Left ventricle myocardium inferior (tissue), 1 donor: ENCODE results near the gene CLTCL1. TPM values are rescaled to one million over a fixed set of nuclear protein-coding genes. Genes with fewer than 3 reads are reported as not detected.

Experiments
- DNase-seq: peaks from one replicate; pipeline ENCODE4 v3.0.0-alpha.2; 2020
- H3K27ac ChIP-seq: fragments of 200-600 bp; replicated peaks from 2 replicates; pipeline ENCODE4 v1.8.0; 2021
- H3K27me3 ChIP-seq: fragments of 200-600 bp; 2 replicates; pipeline ENCODE4 v1.8.0; 2021; ENCODE audit warnings: low read depth
- H3K36me3 ChIP-seq: fragments of 200-600 bp; 2 replicates; pipeline ENCODE4 v1.8.0; 2021
- H3K4me1 ChIP-seq: fragments of 200-600 bp; 2 replicates; pipeline ENCODE4 v1.8.0; 2021
- H3K4me3 ChIP-seq: fragments of 200-600 bp; 2 replicates; pipeline ENCODE4 v1.8.0; 2021; ENCODE audit warnings: mild to moderate bottlenecking, moderate library complexity
- H3K9me3 ChIP-seq: fragments of 200-600 bp; replicated peaks from 2 replicates; pipeline ENCODE4 v1.8.0; 2021
- intact Hi-C: fragments of 100-400 bp; cut with micrococcal nuclease; formaldehyde crosslinking; loops from one replicate; pipeline ENCODE4 v1.11.0; 2022
- total RNA-seq: library from RNA; stranded (reverse); fragmentation: NEBNext Ultra II Directional; extraction: Animal tissue kit (Norgen Biotek cat#: 25700); gene quantifications from one replicate; pipeline ENCODE4 v1.2.1, GENCODE V29; 2021
- TF ChIP-seq, protein P1 (sequence below): fragments of 200-600 bp; IDR thresholded peaks from 2 replicates; pipeline ENCODE4 v1.8.0; 2021; ENCODE audit warnings: antibody characterized with exemption, mild to moderate bottlenecking, borderline replicate concordance
- donor health status: DM: no; HTN: yes; CAD: no; lungs with severe emphysema.

CLTCL1 gene
- total RNA-seq, 1 donor from 2014 or later, result 9.4 TPM

DNA sequence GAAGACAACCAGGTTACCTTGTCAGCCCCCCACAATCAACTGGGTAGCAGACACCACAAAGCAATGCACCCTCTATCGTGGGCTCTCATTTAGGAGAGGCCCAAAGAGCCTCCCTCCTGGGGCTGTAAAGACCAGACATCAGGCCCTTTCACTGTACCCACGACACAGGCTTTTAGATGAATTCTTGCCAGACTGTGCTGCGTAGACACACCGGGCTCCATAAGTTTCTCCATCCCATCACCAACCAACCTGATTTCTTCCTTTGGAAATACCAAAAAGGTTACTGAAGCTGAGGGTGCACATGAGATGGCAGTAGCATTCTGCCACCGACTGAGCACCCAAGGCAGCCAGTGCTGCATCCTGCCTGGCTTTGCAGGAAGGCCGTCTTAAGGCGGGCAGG is 66.5 kb downstream of the CLTCL1 start:
- Histone ChIP-seq H3K36me3 (peaks cover 55% of the 10 kb centered on the region), H3K4me3 (no peak overlapping the region), H3K27ac (no peak overlapping the region), H3K9me3 (no peaks in the 10 kb centered on the region), H3K4me1 (peaks cover 17% of the 10 kb centered on the region), H3K27me3 (no peaks in the 10 kb centered on the region)
- intact Hi-C loops, result no loop called here
- no peak for DNase-seq
- TF ChIP-seq, protein P1, sequence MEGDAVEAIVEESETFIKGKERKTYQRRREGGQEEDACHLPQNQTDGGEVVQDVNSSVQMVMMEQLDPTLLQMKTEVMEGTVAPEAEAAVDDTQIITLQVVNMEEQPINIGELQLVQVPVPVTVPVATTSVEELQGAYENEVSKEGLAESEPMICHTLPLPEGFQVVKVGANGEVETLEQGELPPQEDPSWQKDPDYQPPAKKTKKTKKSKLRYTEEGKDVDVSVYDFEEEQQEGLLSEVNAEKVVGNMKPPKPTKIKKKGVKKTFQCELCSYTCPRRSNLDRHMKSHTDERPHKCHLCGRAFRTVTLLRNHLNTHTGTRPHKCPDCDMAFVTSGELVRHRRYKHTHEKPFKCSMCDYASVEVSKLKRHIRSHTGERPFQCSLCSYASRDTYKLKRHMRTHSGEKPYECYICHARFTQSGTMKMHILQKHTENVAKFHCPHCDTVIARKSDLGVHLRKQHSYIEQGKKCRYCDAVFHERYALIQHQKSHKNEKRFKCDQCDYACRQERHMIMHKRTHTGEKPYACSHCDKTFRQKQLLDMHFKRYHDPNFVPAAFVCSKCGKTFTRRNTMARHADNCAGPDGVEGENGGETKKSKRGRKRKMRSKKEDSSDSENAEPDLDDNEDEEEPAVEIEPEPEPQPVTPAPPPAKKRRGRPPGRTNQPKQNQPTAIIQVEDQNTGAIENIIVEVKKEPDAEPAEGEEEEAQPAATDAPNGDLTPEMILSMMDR, result no peak

- peaks cover 55% of the 10 kb centered on the region for H3K36me3 ChIP-seq
- no peak overlapping the region for H3K27ac ChIP-seq
- H3K4me3 ChIP-seq, result no peak overlapping the region
- peaks cover 20% of the 10 kb centered on the region for H3K4me1 ChIP-seq
- H3K9me3 ChIP-seq, result no peaks in the 10 kb centered on the region
- intact Hi-C loops, result no loop called here
- TF ChIP-seq, protein P1, result no peak
- H3K27me3 ChIP-seq, result no peaks in the 10 kb centered on the region
- no peak for DNase-seq
These were observed 67.0 kb downstream of the CLTCL1 start for GRCh38 chr22:19224557-19224956.

GRCh38 chr22:19223617-19224016 is 67.9 kb downstream of the CLTCL1 start:
- TF ChIP-seq, protein P1, result no peak
- no peaks in the 10 kb centered on the region for H3K27me3 ChIP-seq
- intact Hi-C loops, result no loop called here

DNA sequence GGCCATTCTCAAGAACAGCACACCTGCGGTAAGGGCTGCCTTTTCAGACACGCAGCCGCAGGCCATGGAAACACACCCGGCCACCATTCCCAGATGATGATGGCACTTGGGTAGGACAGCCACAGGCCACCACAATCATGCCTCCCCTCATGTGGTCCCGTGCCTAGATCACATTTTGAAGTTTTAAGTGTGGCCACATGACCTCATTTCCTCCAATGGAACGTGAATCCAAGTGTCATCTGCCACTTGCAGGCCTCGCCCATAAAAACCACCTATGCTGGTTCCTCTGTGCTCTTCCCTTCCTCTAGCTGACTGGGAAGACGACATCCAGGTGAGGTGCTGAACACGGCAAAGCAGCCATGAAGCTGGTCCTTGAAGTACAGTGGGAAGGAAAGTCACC is 68.4 kb downstream of the CLTCL1 start:
- Histone ChIP-seq H3K27ac (no peak overlapping the region), H3K4me1 (peaks cover 25% of the 10 kb centered on the region), H3K9me3 (no peaks in the 10 kb centered on the region), H3K36me3 (peaks cover 54% of the 10 kb centered on the region), H3K4me3 (no peak overlapping the region), H3K27me3 (no peaks in the 10 kb centered on the region)
- DNase-seq, result no peak
- TF ChIP-seq, protein P1, result no peak
- intact Hi-C loops, result no loop called here

More at GRCh38 chr22:19223617-19224016, 67.9 kb downstream of the CLTCL1 start:
- no peak overlapping the region for H3K4me3 ChIP-seq
- no peak overlapping the region for H3K27ac ChIP-seq
- no peak for DNase-seq
- no peaks in the 10 kb centered on the region for H3K9me3 ChIP-seq
- H3K4me1 ChIP-seq, result peaks cover 21% of the 10 kb centered on the region
- H3K36me3 ChIP-seq, result peaks cover 55% of the 10 kb centered on the region

GRCh38 chr22:19222242-19223005 is 69.1 kb downstream of the CLTCL1 start:
- Histone ChIP-seq H3K27ac (no peak overlapping the region), H3K27me3 (no peaks in the 10 kb centered on the region), H3K4me1 (peaks cover 32% of the 10 kb centered on the region), H3K9me3 (no peaks in the 10 kb centered on the region), H3K4me3 (no peak overlapping the region), H3K36me3 (peaks cover 49% of the 10 kb centered on the region)
- TF ChIP-seq, protein P1, result no peak
- intact Hi-C loops, result no loop called here
- DNase-seq, result no peak
